NT2/D1 (cell line): ENCODE measurements around the gene SH3BP2.

ENCODE experiments used
- YY1 ChIP-seq: IDR thresholded peaks from 2 replicates; pipeline ENCODE4 v1.6.1; 2011; ENCODE audit not compliant: insufficient read length, insufficient read depth
- ZNF274 ChIP-seq: IDR thresholded peaks from 2 replicates; pipeline ENCODE4 v1.6.1; 2011; ENCODE audit warnings: mild to moderate bottlenecking, low read depth, low read length

DNA sequence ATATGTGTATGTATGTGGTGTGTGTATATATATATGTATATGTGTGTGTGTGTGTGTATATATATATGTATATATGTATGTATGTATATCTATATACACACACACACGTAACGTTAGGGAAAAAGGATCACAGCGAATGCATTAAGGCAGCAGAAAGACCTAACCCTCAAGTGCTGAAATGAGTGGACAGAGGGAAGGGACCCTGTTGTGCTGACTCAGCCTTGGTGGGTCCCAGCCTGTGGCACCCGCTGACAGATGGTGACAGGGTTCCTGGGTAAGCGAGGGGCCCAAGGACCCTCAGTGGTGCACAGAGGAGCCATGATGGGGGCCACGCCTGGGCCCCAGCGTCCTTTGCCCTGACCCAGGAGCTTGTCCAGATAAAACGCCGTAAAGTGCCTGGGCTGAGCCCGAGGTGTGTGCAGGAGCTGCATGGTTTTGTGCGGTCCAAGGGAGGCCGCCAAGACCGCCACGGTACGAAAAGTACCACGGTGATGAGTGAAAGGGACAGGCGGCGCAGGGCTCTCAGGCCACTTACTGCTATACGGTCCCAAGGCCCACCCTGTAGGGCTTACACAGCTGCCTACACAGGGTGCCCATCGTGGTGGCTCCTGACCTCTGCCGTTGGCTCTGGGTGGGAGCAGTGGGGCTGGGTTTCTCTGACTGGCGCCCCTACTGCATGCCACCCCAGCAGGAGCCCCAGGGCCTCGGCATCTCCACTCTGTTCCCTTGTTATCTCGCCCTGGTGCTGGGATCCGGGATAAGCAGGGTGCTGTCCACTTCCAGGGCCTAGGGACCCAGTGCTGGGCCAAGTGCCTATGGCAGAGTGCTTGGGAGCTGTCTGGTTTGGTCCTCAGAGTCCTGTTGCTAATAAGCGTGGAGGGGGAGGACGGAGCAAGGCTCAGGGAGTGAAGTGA is 10.0 kb downstream of the SH3BP2 start:
- no peak for TF ChIP-seq ZNF274
- TF ChIP-seq YY1 = no peak
